Measurements from ENCODE around the gene CARD19.
A peak's percentile ranks its signal among the peaks of the same experiment; 100 is the strongest.

The CARD19 gene

DNA sequence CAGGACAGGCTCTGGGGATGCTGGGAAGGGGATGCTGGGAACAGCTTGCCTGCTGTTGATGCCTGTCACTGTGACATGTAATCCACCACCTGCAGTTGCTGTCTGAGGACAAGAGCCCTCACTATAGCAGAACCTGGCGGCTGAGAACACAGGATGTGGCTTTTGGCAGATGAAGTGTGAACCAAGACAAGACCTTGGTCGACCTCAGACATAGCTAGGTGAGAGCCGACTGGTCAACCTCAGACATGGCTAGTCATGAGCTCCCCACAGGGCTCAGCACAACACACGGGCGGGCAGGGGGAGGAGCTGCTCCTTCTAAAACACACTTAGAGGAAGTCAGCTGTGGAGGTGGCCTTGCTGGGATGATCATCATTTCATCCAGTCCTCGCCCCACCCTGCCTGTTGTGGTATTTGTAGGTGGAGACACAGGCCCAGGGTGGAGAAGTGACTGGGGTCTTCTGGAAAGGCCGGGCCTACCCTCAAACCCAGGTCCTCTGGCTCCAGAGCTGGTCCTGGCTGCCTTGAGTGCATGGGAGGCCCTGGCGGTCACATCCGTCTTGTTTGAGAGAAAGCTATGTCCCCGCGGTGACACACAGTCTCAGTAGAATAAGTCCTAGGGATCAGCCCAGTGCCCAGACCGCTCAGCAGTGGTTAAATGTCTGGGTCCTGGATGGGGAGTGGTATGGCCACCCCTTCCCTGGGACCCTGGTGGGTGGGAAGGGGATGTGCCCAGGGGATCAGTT, 31.5 kb upstream of the CARD19 start:
- DNase-seq (ENCODE audit: low spot score) = no peak

DNA sequence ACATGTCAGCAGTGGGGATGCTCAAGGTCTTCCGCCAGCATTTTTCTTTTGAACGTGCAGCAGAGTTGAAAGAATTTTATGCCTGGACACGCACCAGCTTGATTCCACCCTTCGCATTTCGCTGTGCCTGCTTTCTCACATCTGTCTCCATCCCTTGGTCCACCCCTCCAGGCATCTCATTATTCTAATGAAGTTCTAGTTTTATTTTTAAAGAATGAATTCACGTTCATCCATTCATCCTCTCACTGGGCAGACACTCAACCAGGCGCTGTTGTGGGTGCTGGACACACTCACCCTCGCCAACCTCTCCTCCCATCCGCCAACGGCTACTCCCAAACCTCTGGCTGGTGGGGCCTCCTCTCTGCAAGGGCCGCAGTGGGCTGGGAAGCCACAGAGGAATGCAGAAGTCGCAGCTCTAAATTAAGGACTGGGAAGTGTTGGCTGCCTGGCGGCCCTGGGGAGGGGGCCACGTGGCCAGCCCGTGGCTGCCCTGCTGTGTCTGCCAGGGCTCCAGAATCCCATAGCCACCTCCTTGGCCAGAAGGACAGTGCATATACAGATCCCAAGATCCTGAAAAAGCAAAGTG, 30.8 kb upstream of the CARD19 start:
- no peak for DNase-seq (ENCODE audit: low spot score)

DNA sequence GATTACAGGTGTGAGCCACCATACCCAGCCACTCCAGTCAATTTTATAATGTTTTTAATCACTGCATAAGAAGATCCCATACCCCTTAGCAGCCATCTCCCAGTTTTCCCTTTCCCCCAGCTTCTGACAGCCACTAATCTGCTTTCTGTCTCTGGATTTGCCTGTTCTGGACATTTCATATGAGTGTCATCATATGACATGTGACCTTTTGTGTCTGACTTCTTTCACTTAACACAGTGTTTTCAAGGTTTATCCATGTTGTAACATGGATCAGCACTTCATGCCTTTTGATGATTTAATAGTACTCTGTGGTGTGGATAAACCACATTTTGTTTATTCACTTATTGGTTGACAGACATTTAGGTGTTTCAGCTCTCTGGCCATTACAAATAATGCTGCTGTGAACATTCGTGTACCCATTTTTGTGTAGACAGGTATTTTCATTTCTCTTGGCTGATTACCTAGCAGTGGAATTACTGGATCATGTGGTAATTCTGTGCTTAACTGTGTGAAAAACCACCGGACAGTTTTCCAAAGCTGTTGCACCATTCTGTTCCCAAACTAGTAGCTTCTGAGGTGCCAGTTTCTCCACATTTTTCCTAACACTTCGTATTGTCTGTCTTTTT, 28.9 kb upstream of the CARD19 start:
- DNase-seq (ENCODE audit: low spot score) = no peak

DNA sequence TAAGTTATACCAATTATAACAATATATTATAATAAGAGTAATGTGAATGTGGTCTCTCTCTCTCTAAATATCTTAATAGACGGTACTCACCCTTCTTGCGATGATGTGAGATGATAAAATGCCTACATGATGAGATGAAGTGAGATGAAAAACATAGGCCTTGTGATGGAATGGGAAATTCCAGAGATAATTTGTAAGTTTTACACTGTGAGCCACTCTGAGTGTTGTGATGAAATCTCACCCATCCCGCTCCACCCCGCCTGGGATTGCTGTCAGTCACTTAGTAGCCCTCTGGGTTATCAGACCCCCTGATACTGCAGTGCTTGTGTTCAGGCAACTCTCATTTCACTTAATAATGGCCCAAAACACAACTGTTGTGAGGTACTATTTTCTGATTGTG, 27.1 kb upstream of the CARD19 start:
- DNase-seq (ENCODE audit: low spot score) = no peak

DNA sequence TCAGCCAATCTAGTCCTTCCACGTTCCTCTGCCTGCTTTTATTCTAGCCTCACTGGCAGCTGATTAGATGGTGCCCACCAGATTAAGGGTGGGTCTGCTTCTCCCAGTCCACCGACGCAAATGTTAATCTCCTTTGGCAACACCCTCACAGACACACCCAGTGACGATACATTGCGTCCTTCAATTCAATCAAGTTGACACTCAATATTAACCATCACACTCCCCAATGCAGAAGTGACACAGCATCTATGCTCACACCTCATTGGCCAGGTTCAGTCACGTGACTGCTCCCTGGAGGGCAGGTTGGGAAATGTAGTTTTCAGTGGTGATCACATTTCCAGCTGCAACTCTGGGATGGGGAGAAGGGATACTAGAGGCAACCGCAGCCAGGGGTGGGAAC, 24.6 kb upstream of the CARD19 start:
- peak; percentile 67 for DNase-seq (ENCODE audit: low spot score)

DNA sequence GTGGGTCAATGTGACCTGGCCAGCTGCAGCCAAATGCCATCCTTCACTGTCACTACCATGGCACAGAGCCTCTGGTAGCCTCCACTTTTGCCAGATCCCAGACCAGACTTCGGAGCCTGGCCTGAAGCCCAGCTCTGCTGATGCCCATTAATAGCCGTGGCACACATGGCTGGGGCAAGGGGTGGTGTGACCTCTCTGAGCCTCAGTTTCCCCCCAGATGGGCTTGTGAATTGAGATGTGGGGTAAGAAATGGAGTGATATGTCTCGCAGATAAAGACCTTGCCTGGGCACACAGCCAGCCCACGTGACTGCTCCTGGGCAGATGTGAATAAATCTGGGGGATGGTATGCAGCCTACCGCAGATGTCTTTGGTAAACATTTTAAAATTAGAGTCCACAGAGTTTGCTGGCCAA, 23.6 kb upstream of the CARD19 start:
- peak; percentile 53 for DNase-seq (ENCODE audit: low spot score)

DNA sequence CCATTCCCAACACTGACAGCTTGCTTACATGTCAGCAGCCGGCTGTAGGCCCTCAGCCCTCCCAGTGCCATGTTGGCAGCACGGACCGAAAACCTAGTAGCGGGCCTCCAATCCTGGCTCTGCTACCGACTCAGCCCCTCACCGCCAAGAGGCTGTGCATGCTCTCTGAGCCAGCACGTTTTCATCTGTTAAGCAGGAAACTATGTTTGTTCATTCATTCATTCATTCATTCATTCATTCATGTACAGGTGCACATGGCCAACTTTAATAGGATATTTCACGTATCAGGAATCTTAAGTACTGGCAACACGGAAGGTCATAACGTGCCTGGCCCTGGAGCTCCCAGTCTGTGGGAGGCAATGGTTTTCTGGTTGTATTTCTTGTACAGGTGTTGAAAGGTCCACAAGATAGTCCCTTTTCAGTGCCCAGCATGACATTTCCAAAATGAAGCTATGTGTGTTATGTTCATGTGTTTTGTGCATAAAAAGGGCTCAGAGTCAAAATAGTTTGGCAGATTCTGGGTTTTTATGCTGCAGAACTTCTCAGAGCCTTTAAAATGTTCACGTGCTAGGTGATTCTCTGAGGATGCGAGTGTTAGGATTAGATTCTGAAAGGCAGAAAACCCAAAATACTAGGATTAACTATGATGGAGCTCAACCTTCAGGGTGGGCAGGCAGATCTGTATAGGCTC, 19.8 kb upstream of the CARD19 start:
- no peak for DNase-seq (ENCODE audit: low spot score)

DNA sequence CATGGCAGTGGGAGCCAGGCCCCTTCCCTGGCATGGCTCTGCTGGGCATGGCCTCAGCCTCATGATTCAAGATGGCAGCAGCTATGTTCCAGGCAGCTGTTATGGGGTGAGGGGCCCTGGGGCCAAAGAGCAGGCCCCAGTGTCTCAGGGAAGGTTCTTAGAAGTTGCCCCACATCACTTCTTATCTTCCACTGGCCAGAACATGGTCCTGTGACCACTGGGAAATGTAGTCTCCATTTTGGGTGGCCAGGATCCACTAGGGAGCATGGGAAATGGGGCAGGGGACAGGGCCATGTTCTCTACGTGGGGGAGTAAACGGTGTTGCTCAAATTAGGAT, 19.3 kb upstream of the CARD19 start:
- DNase-seq (ENCODE audit: low spot score) = no peak

DNA sequence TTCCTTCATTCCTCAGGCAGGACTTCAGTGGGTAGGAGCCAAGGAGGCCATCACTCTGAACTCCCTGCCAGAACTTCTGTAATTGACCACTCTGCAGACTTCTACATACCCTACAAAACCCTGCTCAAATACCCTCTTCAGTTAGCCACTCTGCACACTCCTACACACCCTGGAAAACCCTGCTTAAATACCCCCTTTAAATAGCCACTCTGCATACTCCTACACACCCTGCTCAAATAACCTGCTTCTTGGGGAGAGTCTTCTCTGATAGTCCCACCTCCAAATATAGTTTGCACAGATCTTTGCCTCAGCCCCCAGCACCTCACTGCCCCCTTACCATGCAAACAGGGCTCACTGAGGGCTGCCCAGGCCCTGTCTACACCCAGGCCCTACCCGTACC, 18.6 kb upstream of the CARD19 start:
- no peak for DNase-seq (ENCODE audit: low spot score)

DNA sequence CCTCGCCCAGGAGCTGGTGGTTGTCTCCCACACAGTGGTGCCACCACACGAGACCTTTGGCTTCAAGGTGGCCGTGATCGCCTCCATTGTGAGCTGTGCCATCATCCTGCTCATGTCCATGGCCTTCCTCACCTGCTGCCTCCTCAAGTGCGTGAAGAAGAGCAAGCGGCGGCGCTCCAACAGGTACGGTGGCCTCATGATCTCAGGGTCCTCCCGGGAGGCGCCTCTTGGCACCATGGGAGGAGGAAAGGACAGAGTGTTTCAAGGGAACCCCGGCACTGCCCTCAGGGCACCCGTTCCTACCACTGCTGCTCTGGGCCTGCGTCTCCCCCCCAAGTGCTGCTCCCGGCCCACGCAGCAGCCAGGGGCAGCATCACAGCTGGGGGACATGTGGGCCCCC, 18.2 kb upstream of the CARD19 start:
- DNase-seq (ENCODE audit: low spot score) = no peak

DNA sequence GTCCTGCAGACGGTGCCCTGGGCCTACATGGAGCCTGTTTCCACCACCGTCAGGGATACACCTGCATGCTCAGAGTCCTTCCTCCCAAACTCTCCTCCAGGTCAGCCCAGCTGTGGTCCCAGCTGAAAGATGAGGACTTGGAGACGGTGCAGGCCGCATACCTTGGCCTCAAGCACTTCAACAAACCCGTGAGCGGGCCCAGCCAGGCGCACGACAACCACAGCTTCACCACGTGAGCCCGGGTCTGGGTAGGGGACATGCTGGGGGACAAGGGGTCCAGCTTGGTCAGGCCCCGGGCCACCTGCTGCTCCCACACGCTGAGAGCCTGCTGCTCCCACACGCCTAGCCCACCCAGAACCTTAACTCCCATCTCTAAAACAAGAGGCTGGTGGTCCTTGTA, 16.6 kb upstream of the CARD19 start:
- no peak for DNase-seq (ENCODE audit: low spot score)

DNA sequence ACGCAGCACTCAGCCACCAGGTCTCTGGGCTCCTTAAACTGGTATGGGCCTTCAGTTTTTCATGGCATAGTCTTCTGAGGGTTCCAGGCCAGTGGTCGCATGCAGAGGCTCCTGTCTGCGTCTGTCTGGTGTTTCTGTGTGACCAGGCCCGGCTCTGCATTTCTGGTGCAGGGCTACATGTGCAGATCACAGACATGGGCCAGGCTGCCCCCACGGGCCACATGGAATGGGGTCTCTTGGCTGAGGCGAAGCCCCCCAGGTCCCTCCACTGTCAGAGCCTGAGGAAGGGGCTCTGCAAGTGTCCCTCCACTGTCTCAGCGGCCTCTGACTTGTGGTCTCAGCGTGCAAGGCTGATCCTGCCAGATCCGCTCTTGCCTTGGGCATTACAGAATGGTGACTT, 15.6 kb upstream of the CARD19 start:
- no peak for DNase-seq (ENCODE audit: low spot score)

DNA sequence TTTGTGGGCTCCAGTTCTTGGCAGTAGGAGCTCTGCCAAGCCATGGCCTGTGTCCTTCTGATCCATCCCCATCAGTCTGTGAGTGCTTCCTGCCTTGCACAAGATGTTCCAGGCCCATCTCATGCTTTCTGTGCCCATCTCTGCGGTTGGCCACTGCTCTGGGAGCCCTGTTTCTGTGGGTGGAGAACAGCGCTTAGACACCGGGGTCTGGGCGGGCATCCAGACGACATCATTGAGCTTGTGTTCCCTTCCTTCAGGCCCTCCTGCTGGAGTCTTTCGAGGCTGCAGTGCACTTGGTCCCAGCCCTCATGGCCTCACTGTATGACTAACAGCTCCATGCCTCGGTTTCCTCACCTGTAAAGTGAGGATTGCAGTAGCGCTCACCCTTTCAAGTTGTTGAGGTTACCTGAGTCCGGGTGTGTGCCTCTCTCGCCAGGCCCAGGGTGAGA, 14.9 kb upstream of the CARD19 start:
- DNase-seq (ENCODE audit: low spot score) = no peak

DNA sequence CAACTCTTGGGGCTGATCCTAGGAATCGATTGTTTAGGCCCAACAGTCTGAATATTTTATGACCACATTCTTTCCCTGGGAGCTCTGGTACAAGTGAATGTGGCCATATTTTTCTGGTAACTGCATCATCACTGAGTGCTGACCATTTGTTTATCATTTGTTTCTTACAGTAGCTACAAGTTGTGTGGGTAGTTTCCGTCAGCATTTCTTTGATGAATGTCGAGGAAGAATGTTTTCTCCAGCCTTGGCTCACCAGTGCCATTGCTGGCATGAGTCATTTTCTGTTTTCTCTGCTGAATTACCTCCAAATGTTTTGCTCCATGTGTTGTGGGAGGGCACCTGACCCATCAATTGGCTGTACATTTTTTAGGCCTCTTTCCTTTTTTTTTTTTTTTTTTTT, 14.1 kb upstream of the CARD19 start:
- peak; percentile 62 for DNase-seq (ENCODE audit: low spot score)

DNA sequence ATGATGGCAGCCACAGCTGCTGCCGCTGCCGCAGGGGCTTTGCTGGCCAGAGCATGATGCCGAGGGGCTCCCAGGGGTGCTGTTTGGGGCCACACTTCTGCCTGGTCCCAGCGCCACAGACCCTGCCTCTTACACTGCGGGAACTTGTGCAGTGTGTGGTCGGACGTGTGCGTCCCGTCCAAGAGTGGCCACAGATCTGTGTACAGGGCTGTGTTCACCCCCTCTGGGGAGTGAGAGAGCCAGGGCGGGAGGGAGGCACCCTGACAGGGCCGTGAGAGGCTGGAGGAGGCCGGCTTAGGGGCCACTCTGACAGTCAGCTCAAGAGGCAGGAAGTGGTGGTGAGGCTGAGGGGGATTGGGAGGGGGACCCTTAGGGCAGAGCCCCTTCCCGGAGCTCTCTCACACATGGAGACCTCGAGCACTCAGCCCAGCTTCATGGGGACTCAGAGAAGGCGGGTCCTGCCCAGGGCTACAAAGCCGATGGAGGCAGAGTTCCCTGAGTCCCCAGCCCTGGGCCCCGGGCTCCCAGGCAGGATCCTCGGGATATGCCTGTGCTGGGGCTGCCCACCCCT, 13.1 kb upstream of the CARD19 start:
- DNase-seq (ENCODE audit: low spot score) = no peak

DNA sequence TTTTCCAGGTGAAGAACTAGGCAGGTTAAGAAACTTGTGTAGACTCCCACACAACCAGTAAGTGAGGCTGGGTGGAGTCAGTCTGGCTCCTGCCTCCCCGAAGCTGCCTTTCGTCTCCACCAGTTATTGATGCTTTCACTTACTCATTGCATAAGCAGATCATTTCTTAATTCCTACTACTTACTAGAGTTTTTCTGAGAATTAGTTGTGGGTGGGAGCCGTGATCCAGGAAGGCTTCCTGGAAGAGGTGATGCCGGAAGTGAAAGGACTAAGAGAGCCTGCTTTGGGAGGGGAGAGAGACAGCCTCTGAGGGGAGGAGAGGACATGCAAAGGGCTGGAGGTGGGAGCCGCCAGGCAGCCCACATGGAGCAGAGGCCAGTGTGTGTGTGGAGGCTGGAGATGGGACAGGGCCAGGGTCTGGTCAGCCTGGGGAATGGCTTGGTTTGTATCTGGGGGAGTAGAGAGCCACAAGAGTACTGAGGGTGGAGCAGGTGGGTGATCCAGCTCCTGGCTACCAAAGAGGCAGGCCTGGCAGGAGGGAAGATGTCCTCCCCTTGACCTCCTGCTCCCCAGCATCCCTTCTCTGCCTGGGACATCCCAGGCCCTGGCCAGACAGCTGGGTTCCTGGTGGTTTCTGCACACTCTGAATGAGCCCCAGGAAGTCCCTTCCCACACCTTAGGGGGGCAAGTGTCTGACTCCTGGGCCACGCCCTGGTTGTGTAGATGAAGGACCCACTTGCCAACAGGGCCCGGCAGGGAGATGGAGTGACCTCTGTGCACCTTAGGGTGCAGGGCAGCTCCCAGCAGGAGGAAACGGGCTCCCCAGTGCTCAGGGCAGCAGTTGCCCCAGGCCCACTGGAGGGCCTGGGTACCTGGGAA, 12.2 kb upstream of the CARD19 start:
- no peak for DNase-seq (ENCODE audit: low spot score)

DNA sequence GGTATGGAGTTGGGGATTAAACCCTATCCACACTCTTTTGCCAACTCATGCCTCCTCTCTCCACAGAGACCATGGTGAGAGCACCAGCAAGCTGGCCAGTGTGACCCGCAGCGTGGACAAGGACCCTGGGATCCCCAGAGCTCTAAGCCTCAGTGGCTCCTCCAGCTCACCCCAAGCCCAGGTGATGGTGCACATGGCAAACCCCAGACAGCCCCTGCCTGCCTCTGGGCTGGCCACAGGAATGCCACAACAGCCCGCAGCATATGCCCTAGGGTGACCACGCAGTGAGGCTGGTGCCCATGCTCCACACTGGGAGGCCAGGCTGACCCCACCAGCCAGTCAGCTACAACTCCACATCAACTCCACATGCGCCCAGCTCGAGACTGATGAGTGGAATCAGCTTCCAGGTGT, 11.5 kb upstream of the CARD19 start:
- no peak for DNase-seq (ENCODE audit: low spot score)

DNA sequence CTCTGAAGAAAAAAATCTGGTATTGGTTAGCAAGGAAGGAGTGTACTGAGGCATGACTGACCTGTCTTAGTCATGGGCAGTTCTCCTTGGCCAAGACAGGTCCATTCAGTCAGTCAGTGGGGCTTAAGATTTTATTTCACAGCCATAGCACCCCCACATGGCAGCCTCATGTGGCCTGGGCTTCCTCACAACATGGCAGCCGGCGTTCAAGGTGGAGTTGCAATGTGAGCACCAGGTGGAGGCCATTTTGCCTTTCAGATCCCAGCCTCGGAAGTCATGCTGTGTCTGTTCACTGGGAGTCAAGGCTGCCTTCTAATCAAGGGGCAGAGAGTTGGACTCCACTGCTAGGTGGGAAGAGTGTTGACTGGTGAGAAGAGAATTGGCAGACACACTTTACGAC, 10.3 kb upstream of the CARD19 start:
- no peak for DNase-seq (ENCODE audit: low spot score)

DNA sequence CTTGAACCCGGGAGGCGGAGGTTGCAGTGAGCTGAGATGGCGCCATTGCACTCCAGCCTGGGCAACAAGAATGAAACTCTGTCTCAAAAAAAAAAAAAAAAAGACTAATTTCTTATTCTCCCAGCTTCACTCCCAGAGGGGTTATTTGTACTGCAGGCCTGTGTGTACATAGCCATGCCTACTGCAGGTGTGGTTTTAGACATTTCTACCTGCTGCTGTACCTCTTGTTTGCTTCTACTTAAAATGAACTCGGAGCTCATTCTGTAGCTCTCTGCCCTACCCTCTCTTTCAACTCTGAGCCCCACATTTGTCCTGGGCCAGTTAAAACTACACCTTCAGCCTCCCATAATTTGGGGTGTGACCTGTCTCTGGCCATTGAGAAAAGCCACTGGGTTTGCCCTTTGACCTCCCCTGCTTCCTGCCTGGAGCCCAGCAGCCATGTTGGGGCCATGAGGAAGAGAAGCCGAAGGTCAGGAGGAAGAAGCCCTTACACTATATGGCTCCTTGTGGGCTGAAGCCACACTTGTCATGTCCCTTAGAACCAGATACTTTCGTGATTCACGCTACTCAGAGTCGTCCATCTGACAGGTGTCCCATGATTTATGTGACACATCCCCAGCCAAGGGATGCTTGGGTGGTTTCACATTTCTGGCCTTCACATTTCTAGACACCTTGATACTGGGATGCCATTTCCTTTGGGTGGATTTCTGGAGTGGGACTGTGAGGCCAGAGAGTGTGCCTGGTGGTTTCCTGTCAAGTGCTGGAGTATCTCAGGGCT, 9.4 kb upstream of the CARD19 start:
- no peak for DNase-seq (ENCODE audit: low spot score)

DNA sequence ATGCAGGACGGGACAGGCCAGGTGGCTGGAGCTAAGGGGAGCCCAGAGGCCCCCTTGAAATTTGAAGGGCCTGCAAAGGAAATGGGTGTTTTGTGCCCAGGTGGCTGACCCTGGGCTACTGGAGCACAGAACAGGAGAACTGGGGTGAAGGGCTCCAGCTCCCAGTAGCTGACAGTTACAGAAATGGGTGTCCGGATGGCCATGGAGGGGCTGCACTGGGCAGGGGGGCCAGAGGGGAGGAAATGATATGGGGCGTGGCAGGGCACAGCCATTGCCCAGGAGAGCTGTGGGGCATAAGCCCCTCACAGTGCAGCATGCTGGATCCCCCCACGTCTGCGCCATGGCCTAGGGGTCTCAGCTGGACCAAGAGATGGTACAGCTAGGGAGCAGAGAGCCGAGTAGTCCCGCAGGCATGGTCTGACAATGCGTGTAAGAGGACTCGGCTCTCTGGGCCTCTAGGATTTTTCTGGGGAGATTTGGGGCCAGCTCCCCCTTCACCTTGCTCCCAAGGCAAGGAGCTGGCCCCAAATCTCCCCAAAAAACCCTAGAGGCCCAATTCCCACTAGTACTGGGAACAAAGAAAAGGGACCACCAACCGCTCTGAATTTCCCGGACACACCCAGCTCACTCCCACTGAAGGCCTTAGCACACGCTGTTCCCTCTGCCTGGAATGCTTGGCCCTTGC, 7.9 kb upstream of the CARD19 start:
- DNase-seq (ENCODE audit: low spot score) = no peak

All from AG08396 (cell line).